Neuronal stem cell (in vitro differentiated cells): ENCODE results near the gene AK9.

Experiments
- DNase-seq: peaks from one replicate; pipeline ENCODE4 v3.0.0-alpha.2; 2013; ENCODE audit warnings: low spot score
- H2AFZ ChIP-seq: one replicate; pipeline ENCODE4 v1.6.1; 2013; ENCODE audit warnings: mild to moderate bottlenecking, low read length, inconsistent platforms
- H2AK5ac ChIP-seq: 2 replicates; pipeline ENCODE4 v1.6.1; 2013; ENCODE audit warnings: low read depth, mild to moderate bottlenecking, inconsistent platforms, low read length, moderate library complexity, mixed read lengths
- H2BK120ac ChIP-seq: 2 replicates; pipeline ENCODE4 v1.6.1; 2013; ENCODE audit warnings: low read depth, mild to moderate bottlenecking, inconsistent platforms, low read length, moderate library complexity, mixed read lengths
- H2BK12ac ChIP-seq: one replicate; pipeline ENCODE4 v1.6.1; 2013; ENCODE audit warnings: low read length, inconsistent platforms
- H2BK15ac ChIP-seq: 2 replicates; pipeline ENCODE4 v1.6.1; 2013; ENCODE audit warnings: mild to moderate bottlenecking, low read length, inconsistent platforms, mixed read lengths
- H2BK5ac ChIP-seq: one replicate; pipeline ENCODE4 v1.6.1; 2013; ENCODE audit warnings: inconsistent platforms, mild to moderate bottlenecking, low read length, moderate library complexity
- H3K14ac ChIP-seq: one replicate; pipeline ENCODE4 v1.6.1; 2013; ENCODE audit warnings: low read length, inconsistent platforms
- H3K18ac ChIP-seq: 2 replicates; pipeline ENCODE4 v1.6.1; 2013; ENCODE audit warnings: low read length, inconsistent platforms
- H3K23ac ChIP-seq: 2 replicates; pipeline ENCODE4 v1.6.1; 2013; ENCODE audit warnings: low read depth, mild to moderate bottlenecking, mixed read lengths, low read length, inconsistent platforms; ENCODE audit not compliant: poor library complexity
- H3K27ac ChIP-seq: replicated peaks from 3 replicates; pipeline ENCODE4 v1.5.1; 2013; ENCODE audit warnings: low read length, inconsistent platforms
- H3K27me3 ChIP-seq, 3 experiments: 2 replicates each; pipeline ENCODE4 v1.6.1; 2013; ENCODE audit warnings: low read length in 3 of 3, mild to moderate bottlenecking in 2 of 3, inconsistent platforms in 1 of 3, low read depth in 1 of 3, mixed read lengths in 1 of 3, moderate library complexity in 1 of 3; ENCODE audit not compliant: control insufficient read depth in 3 of 3, insufficient read depth in 3 of 3
- H3K36me3 ChIP-seq, 2 donors: replicated peaks in 1 of 2; 2 replicates each; pipeline ENCODE4 v1.6.1; 2013; ENCODE audit warnings: low read length in 2 of 2; ENCODE audit not compliant: control insufficient read depth in 2 of 2, insufficient read depth in 2 of 2
- H3K4ac ChIP-seq: 2 replicates; pipeline ENCODE4 v1.6.1; 2013; ENCODE audit warnings: inconsistent platforms, mild to moderate bottlenecking, low read length, moderate library complexity
- H3K4me1 ChIP-seq, 2 donors: 1 replicate in 1 of 2; 2 replicates in 1 of 2; pipeline ENCODE4 v1.6.1; 2013; ENCODE audit warnings: low read length in 2 of 2, low read depth in 1 of 2; ENCODE audit not compliant: control insufficient read depth in 2 of 2, insufficient read depth in 1 of 2
- H3K4me2 ChIP-seq: one replicate; pipeline ENCODE4 v1.6.1; 2013; ENCODE audit warnings: mild to moderate bottlenecking, low read length, inconsistent platforms; ENCODE audit not compliant: insufficient read depth, poor library complexity, severe bottlenecking
- H3K4me3 ChIP-seq, 2 donors: 2 replicates each; pipeline ENCODE4 v1.5.1; 2013; ENCODE audit warnings: low read length in 2 of 2, mild to moderate bottlenecking in 2 of 2, inconsistent platforms in 1 of 2, moderate library complexity in 1 of 2
- H3K79me1 ChIP-seq: one replicate; pipeline ENCODE4 v1.6.1; 2013; ENCODE audit warnings: low read depth, mild to moderate bottlenecking, inconsistent platforms, low read length, moderate library complexity
- H3K9ac ChIP-seq: one replicate; pipeline ENCODE4 v1.6.1; 2013; ENCODE audit warnings: mild to moderate bottlenecking, low read depth, low read length, inconsistent platforms; ENCODE audit not compliant: poor library complexity
- H3K9me3 ChIP-seq, 2 donors: replicated peaks in 1 of 2; 2 replicates each; pipeline versions ENCODE3 to v1.6.1; 2013; ENCODE audit warnings: low read length in 2 of 2, mild to moderate bottlenecking in 2 of 2, inconsistent platforms in 1 of 2, low read depth in 1 of 2, mixed read lengths in 1 of 2, moderate library complexity in 1 of 2; ENCODE audit not compliant: control insufficient read depth in 2 of 2, insufficient read depth in 1 of 2
- H4K8ac ChIP-seq: one replicate; pipeline ENCODE4 v1.6.1; 2013; ENCODE audit warnings: low read depth, mild to moderate bottlenecking, inconsistent platforms, low read length, moderate library complexity
- H4K91ac ChIP-seq: one replicate; pipeline ENCODE4 v1.6.1; 2013; ENCODE audit warnings: low read length, low read depth, mild to moderate bottlenecking, inconsistent platforms; ENCODE audit not compliant: poor library complexity
- WGBS, 2 donors: extraction: QIAGEN DNeasy Blood & Tissue Kit; methylation state at CpG; one replicate each; pipeline ENCODE4 v1.1.7; 2013; ENCODE audit warnings: missing lambda C conversion rate in 2 of 2, mixed read lengths in 1 of 2; ENCODE audit not compliant: insufficient read length in 2 of 2, insufficient replicate concordance in 1 of 2; ENCODE audit errors: extremely low coverage in 2 of 2; 5-methylcytosine and 5-hydroxymethylcytosine counted together

Gene AK9

GRCh38 chr6:109455437-109456110, 235.4 kb downstream of the AK9 start, which contains the start of gene MICAL1:
TSS of gene MICAL1 (minus strand) at chr6:109455772. CDS start at chr6:109454196, 1,576 bp downstream.
- Histone ChIP-seq H2AK5ac (peak within 1 kb of the TSS; percentile 88), H3K9ac (peak within 1 kb of the TSS; percentile 94), H3K18ac (peak within 1 kb of the TSS; percentile 99), H3K27ac (peak within 1 kb of the TSS; percentile 81), H2BK120ac (peak within 1 kb of the TSS; percentile 76), H3K4ac (peak within 1 kb of the TSS; percentile 45), H3K23ac (peak within 1 kb of the TSS; percentile 81), H2AFZ (peak within 1 kb of the TSS; percentile 99), H3K4me3 (peak within 1 kb of the TSS; percentile 87 to 96), H3K4me1 (peaks cover 8 to 18% of the 10 kb centered on the region in 2 donors), H3K4me2 (peak within 1 kb of the TSS; percentile 97), H2BK12ac (peak within 1 kb of the TSS; percentile 69), H3K14ac (peak within 1 kb of the TSS; percentile 86), H2BK5ac (peak within 1 kb of the TSS; percentile 79), H3K79me1 (peaks cover 9% of the 10 kb centered on the region), H4K8ac (no peak within 1 kb of the TSS), H3K9me3 (no peaks in the 10 kb centered on the region), H2BK15ac (peak within 1 kb of the TSS; percentile 87), H3K36me3 (peaks cover 12 to 24% of the 10 kb centered on the region in 2 donors), H4K91ac (peak within 1 kb of the TSS; percentile 77), H3K27me3 (no peaks in the 10 kb centered on the region)
- WGBS, 2 donors, result no CpG with 5 or more reads among the region's 70 CpGs
- DNase-seq, result peak; percentile 68

GRCh38 chr6:109454496-109455436, 236.2 kb downstream of the AK9 start:
- peak overlapping the region; percentile 76 for H2BK120ac ChIP-seq
- no peak overlapping the region for H4K8ac ChIP-seq
- H3K36me3 ChIP-seq, result peaks cover 12 to 29% of the 10 kb centered on the region in 2 donors
- H3K14ac ChIP-seq, result peak overlapping the region; percentile 86
- no peaks in the 10 kb centered on the region for H3K9me3 ChIP-seq
- H2AK5ac ChIP-seq, result peak overlapping the region; percentile 88
- H3K27ac ChIP-seq, result peak overlapping the region; percentile 81
- peak overlapping the region; percentile 99 for H3K18ac ChIP-seq
- no CpG with 5 or more reads among the region's 48 CpGs for WGBS, 2 donors
- peak overlapping the region; percentile 87 for H2BK15ac ChIP-seq
- H3K27me3 ChIP-seq, result no peaks in the 10 kb centered on the region
- H2BK5ac ChIP-seq, result peak overlapping the region; percentile 79
- peak overlapping the region; percentile 45 for H3K4ac ChIP-seq
- H2BK12ac ChIP-seq, result peak overlapping the region; percentile 69
- H3K23ac ChIP-seq, result peak overlapping the region; percentile 81
- H3K9ac ChIP-seq, result peak overlapping the region; percentile 92
- H3K4me1 ChIP-seq, result peaks cover 8 to 18% of the 10 kb centered on the region in 2 donors
- H3K4me3 ChIP-seq, result peak overlapping the region; percentile 87 to 96
- peak overlapping the region; percentile 99 for H2AFZ ChIP-seq
- H3K4me2 ChIP-seq, result peak overlapping the region; percentile 97
- H3K79me1 ChIP-seq, result peaks cover 9% of the 10 kb centered on the region
- peak overlapping the region; percentile 77 for H4K91ac ChIP-seq
- no peak for DNase-seq

DNA sequence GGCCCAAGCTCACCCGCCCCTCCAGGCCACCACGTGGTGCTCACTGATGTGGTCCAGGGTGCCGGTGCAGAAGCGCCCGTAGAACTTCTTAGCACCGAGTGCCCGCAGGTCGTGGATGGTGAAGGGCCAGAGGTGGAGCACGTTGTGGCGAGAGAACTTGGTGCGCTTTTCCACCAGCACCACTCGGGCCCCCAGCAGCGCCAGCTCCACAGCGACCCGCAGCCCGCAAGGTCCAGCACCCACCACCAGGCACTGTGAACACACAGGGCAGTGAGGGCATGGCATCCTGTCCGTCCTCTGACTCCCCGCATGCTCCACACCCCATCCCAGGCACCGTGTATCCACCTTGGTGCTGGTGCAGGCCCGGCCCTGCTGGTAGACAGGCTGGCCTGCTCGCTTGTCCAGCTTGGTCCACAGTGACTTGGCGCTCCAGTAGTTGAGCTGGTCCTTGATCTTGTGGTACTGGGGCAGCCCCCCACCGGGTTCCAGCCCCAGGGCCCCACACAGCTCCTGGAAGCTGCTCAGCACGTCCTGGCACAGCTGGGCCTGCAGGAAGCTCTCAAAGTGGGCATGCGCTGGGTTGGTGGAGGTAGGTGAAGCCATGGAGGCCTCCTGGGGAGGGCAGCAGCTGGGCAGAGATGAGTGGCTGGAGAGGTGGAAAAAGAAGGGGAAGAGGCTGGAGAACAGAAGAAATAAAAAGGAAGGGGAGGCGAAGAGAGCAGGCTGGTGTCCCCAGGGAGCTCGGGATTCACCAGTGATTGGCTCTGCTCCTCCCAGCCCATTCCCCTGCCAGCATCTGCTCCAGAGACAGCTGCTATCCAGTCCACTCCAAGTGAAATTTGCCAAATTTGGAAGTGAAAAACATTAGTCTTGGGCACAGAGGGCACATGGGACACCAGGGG, 237.2 kb downstream of the AK9 start:
- peak overlapping the region; percentile 72 for H3K9ac ChIP-seq
- DNase-seq, result no peak
- peak overlapping the region; percentile 80 for H3K18ac ChIP-seq
- no peak overlapping the region for H3K27ac ChIP-seq
- H4K8ac ChIP-seq, result no peak overlapping the region
- peaks cover 14 to 32% of the 10 kb centered on the region in 2 donors for H3K36me3 ChIP-seq
- H3K23ac ChIP-seq, result peak overlapping the region; percentile 37
- no peak overlapping the region for H3K4ac ChIP-seq
- peaks cover 8 to 15% of the 10 kb centered on the region in 2 donors for H3K4me1 ChIP-seq
- H3K4me2 ChIP-seq, result peak overlapping the region; percentile 97
- peak overlapping the region; percentile 99 for H2AFZ ChIP-seq
- no peak overlapping the region for H2BK120ac ChIP-seq
- H3K79me1 ChIP-seq, result peaks cover 9% of the 10 kb centered on the region
- peak overlapping the region; percentile 87 for H2BK15ac ChIP-seq
- no peaks in the 10 kb centered on the region for H3K9me3 ChIP-seq
- H2AK5ac ChIP-seq, result peak overlapping the region; percentile 95
- H3K14ac ChIP-seq, result peak overlapping the region; percentile 58
- H3K27me3 ChIP-seq, result no peaks in the 10 kb centered on the region
- no CpG with 5 or more reads among the region's 27 CpGs for WGBS, 2 donors
- peak overlapping the region; percentile 74 to 96 for H3K4me3 ChIP-seq
- H4K91ac ChIP-seq, result no peak overlapping the region
- H2BK5ac ChIP-seq, result peak overlapping the region; percentile 67
- H2BK12ac ChIP-seq, result peak overlapping the region; percentile 75
